Left lung (tissue), 10 donors: ENCODE data around the gene KRT84. TPM values are rescaled to one million over a fixed set of nuclear protein-coding genes. Genes with fewer than 3 reads are reported as not detected.

Experiments used
- ATAC-seq: fragments of 200-7000 bp; cut with Tn5 transposase; one replicate; pipeline ENCODE4 v1.9.1; 2020; ENCODE audit warnings: moderate library complexity
- DNase-seq, 4 donors: peaks; one replicate each; pipeline ENCODE4 v3.0.0-alpha.2; 2013 to 2020
- H3K27ac ChIP-seq, 2 donors: fragments of 200-600 bp; sonication (generic) in 1 of 2; one replicate each; pipeline versions ENCODE4 v1.5.0 to v1.8.0; 2020 to 2021
- H3K27me3 ChIP-seq, 2 donors: fragments of 200-600 bp; sonication (generic) in 1 of 2; one replicate each; pipeline versions ENCODE4 v1.5.0 to v1.8.0; 2020 to 2021
- H3K36me3 ChIP-seq, 2 donors: fragments of 200-600 bp; sonication (generic) in 1 of 2; one replicate each; pipeline versions ENCODE4 v1.5.0 to v1.8.0; 2020 to 2021
- H3K4me1 ChIP-seq, 2 donors: fragments of 200-600 bp; one replicate each; pipeline ENCODE4 v1.8.0; 2021
- H3K4me3 ChIP-seq, 2 donors: fragments of 200-600 bp; sonication (generic) in 1 of 2; one replicate each; pipeline versions ENCODE4 v1.5.0 to v1.8.0; 2020 to 2021; ENCODE audit warnings: mild to moderate bottlenecking in 1 of 2
- H3K9me3 ChIP-seq, 2 donors: fragments of 200-600 bp; sonication (generic) in 1 of 2; one replicate each; pipeline versions ENCODE4 v1.5.0 to v1.8.0; 2020 to 2021
- CTCF ChIP-seq, 2 donors: fragments of 200-600 bp; sonication (generic) in 1 of 2; IDR thresholded peaks; one replicate each; pipeline versions ENCODE4 v1.5.0 to v1.8.0; 2021; ENCODE audit warnings: antibody characterized with exemption in 2 of 2
- intact Hi-C, 2 donors: fragments of 100-400 bp; cut with DNase I; formaldehyde crosslinking; loops; one replicate each; pipeline versions ENCODE4 v1.11.2 to v1.14.2; 2022
- polyA plus RNA-seq, 6 donors: library from polyadenylated mRNA; unstranded; fragments of 120-200 nt; gene quantifications; one replicate each; pipeline ENCODE4 v1.2.1, GENCODE V29; 2013; ENCODE audit not compliant: insufficient read length in 6 of 6
- total RNA-seq, 2 donors: library from RNA; stranded (reverse); fragmentation: NEBNext Ultra II Directional; extraction: Animal tissue kit (Norgen Biotek cat#: 25700); gene quantifications; one replicate each; pipeline ENCODE4 v1.2.1, GENCODE V29; 2021
- donor health status: DM: no; HTN: yes; CAD: no.
- donor health status: DM: no; HTN: no; CAD: no.

The KRT84 gene
- total and polyA plus RNA-seq, 8 donors = not detected

- ATAC-seq (no peak), DNase-seq (no peak)
- peaks cover 0 to 48% of the 10 kb centered on the region in 2 donors for H3K27me3 ChIP-seq
- no peaks in the 10 kb centered on the region for H3K9me3 ChIP-seq
- no peaks in the 10 kb centered on the region for H3K36me3 ChIP-seq
- no peak overlapping the region for H3K27ac ChIP-seq
- intact Hi-C loops = no loop called here
- no peak for TF ChIP-seq CTCF (IDR thresholded peaks at IDR 0.05)
- no peaks in the 10 kb centered on the region for H3K4me1 ChIP-seq
- no peak overlapping the region for H3K4me3 ChIP-seq
Observed at GRCh38 chr12:52432559-52433207, 47.2 kb upstream of the KRT84 start.

GRCh38 chr12:52428121-52428520, 42.7 kb upstream of the KRT84 start:
- no peak for TF ChIP-seq CTCF (IDR thresholded peaks at IDR 0.05)
- intact Hi-C loops = no loop called here
- no peaks in the 10 kb centered on the region for H3K9me3 ChIP-seq
- H3K4me1 ChIP-seq = no peaks in the 10 kb centered on the region
- ATAC-seq = no peak
- no peaks in the 10 kb centered on the region for H3K36me3 ChIP-seq
- H3K27ac ChIP-seq = no peak overlapping the region
- no peak overlapping the region for H3K4me3 ChIP-seq
- H3K27me3 ChIP-seq = peaks cover 0 to 31% of the 10 kb centered on the region in 2 donors
- peak in 1 of 4 donors; percentile 61 for DNase-seq

GRCh38 chr12:52427083-52427482, 41.6 kb upstream of the KRT84 start:
- H3K4me3 ChIP-seq = no peak overlapping the region

GRCh38 chr12:52426034-52426433, 40.6 kb upstream of the KRT84 start:
- Histone ChIP-seq H3K4me1 (no peaks in the 10 kb centered on the region), H3K27ac (no peak overlapping the region), H3K36me3 (no peaks in the 10 kb centered on the region), H3K4me3 (no peak overlapping the region), H3K9me3 (no peaks in the 10 kb centered on the region), H3K27me3 (peaks cover 0 to 27% of the 10 kb centered on the region in 2 donors)
- intact Hi-C loops = no loop called here
- no peak for TF ChIP-seq CTCF (IDR thresholded peaks at IDR 0.05)
- DNase-seq (no peak), ATAC-seq (no peak)

More at GRCh38 chr12:52427083-52427482, 41.6 kb upstream of the KRT84 start:
- no peaks in the 10 kb centered on the region for H3K4me1 ChIP-seq
- TF ChIP-seq CTCF (IDR thresholded peaks at IDR 0.05) = no peak
- H3K36me3 ChIP-seq = no peaks in the 10 kb centered on the region
- H3K27me3 ChIP-seq = peaks cover 0 to 29% of the 10 kb centered on the region in 2 donors
- H3K9me3 ChIP-seq = no peaks in the 10 kb centered on the region
- intact Hi-C loops = no loop called here
- no peak for ATAC-seq
- DNase-seq = no peak
- H3K27ac ChIP-seq = no peak overlapping the region

GRCh38 chr12:52425466-52425865, 40.0 kb upstream of the KRT84 start:
- H3K4me1 ChIP-seq = no peaks in the 10 kb centered on the region
- intact Hi-C loops = no loop called here
- H3K4me3 ChIP-seq = no peak overlapping the region
- no peaks in the 10 kb centered on the region for H3K9me3 ChIP-seq
- DNase-seq = no peak
- no peak for TF ChIP-seq CTCF (IDR thresholded peaks at IDR 0.05)
- ATAC-seq = no peak
- H3K36me3 ChIP-seq = no peaks in the 10 kb centered on the region
- H3K27me3 ChIP-seq = peaks cover 0 to 22% of the 10 kb centered on the region in 2 donors
- H3K27ac ChIP-seq = no peak overlapping the region
